CD14-positive monocyte (primary cell): ENCODE results near the gene CDH13. TPM values are rescaled to one million over a fixed set of nuclear protein-coding genes. Genes with fewer than 3 reads are reported as not detected.

Source experiments
- DNase-seq, 3 donors: peaks; one replicate each; pipeline ENCODE4 v3.0.0-alpha.2; 2011 to 2022
- H2AFZ ChIP-seq: 2 replicates; pipeline ENCODE4 v1.6.0; 2012; ENCODE audit warnings: mild to moderate bottlenecking, low read depth, low read length, inconsistent platforms; ENCODE audit not compliant: insufficient read depth, poor library complexity, severe bottlenecking
- H3K27ac ChIP-seq, 2 donors: 1 replicate in 1 of 2; 2 replicates in 1 of 2; pipeline ENCODE4 v1.5.1; 2012 to 2013; ENCODE audit warnings: low read length in 2 of 2, control low read depth in 1 of 2, inconsistent platforms in 1 of 2, low read depth in 1 of 2, mild to moderate bottlenecking in 1 of 2
- H3K27me3 ChIP-seq, 2 donors: one replicate each; pipeline versions ENCODE4 v1.6.0 to v1.6.1; 2011 to 2013; ENCODE audit warnings: low read length in 2 of 2; ENCODE audit not compliant: control insufficient read depth in 2 of 2, insufficient read depth in 2 of 2
- H3K36me3 ChIP-seq, 2 donors: replicated peaks in 1 of 2; 1 replicate in 1 of 2; 2 replicates in 1 of 2; pipeline versions ENCODE4 v1.5.1 to v1.6.1; 2012 to 2013; ENCODE audit warnings: low read length in 2 of 2, control low read depth in 1 of 2, inconsistent platforms in 1 of 2, mild to moderate bottlenecking in 1 of 2; ENCODE audit not compliant: insufficient read depth in 2 of 2, control insufficient read depth in 1 of 2
- H3K4me1 ChIP-seq, 2 donors: 1 replicate in 1 of 2; 2 replicates in 1 of 2; pipeline versions ENCODE4 v1.5.1 to v1.6.1; 2012 to 2013; ENCODE audit warnings: low read length in 2 of 2, control low read depth in 1 of 2, inconsistent platforms in 1 of 2, mild to moderate bottlenecking in 1 of 2, moderate library complexity in 1 of 2; ENCODE audit not compliant: insufficient read depth in 2 of 2, control insufficient read depth in 1 of 2
- H3K4me2 ChIP-seq: replicated peaks from 2 replicates; pipeline ENCODE3; 2012; ENCODE audit warnings: low read length, moderate library complexity, mild to moderate bottlenecking; ENCODE audit not compliant: poor library complexity, severe bottlenecking; ENCODE audit errors: extremely low read depth
- H3K4me3 ChIP-seq, 3 experiments: fragments of 200-600 bp in 1 of 3; sonication (generic) in 1 of 3; replicated peaks in 1 of 3; 1 replicate in 2 of 3; 2 replicates in 1 of 3; pipeline ENCODE4 v1.5.1; 2011 to 2013; ENCODE audit warnings: low read length in 3 of 3, mild to moderate bottlenecking in 3 of 3, control low read depth in 2 of 3, low read depth in 2 of 3, inconsistent platforms in 1 of 3, moderate library complexity in 1 of 3
- H3K79me2 ChIP-seq: 2 replicates; pipeline ENCODE4 v1.6.0; 2012; ENCODE audit warnings: mild to moderate bottlenecking, control low read depth, inconsistent platforms, low read length, moderate library complexity; ENCODE audit not compliant: insufficient read depth
- H3K9ac ChIP-seq: 2 replicates; pipeline ENCODE4 v1.6.0; 2017; ENCODE audit warnings: low read length, mild to moderate bottlenecking; ENCODE audit not compliant: insufficient read depth, poor library complexity, severe bottlenecking
- H3K9me3 ChIP-seq, 2 donors: replicated peaks in 1 of 2; 1 replicate in 1 of 2; 2 replicates in 1 of 2; pipeline versions ENCODE4 v1.5.1 to v1.6.1; 2012 to 2013; ENCODE audit warnings: low read length in 2 of 2, control low read depth in 1 of 2; ENCODE audit not compliant: control insufficient read depth in 1 of 2, insufficient read depth in 1 of 2
- H4K20me1 ChIP-seq: 2 replicates; pipeline ENCODE4 v1.6.0; 2012; ENCODE audit warnings: mild to moderate bottlenecking, low read length, control low read depth, moderate library complexity; ENCODE audit not compliant: insufficient read depth
- H3K27ac Mint-ChIP-seq, 7 donors: one replicate each; pipeline ENCODE4 v1.8.0; 2020; ENCODE audit warnings: mild to moderate bottlenecking in 7 of 7, mixed read lengths in 7 of 7, moderate library complexity in 6 of 7, inconsistent platforms in 2 of 7
- H3K27me3 Mint-ChIP-seq, 3 donors: one replicate each; pipeline ENCODE4 v1.8.0; 2021 to 2022; ENCODE audit warnings: low read depth in 3 of 3, mild to moderate bottlenecking in 3 of 3, mixed read lengths in 3 of 3, moderate library complexity in 3 of 3, inconsistent platforms in 1 of 3
- H3K36me3 Mint-ChIP-seq, 2 donors: one replicate each; pipeline ENCODE4 v1.8.0; 2020; ENCODE audit warnings: mixed read lengths in 2 of 2, inconsistent platforms in 1 of 2, mild to moderate bottlenecking in 1 of 2
- H3K4me1 Mint-ChIP-seq: one replicate; pipeline ENCODE4 v1.8.0; 2020; ENCODE audit warnings: mild to moderate bottlenecking, mixed read lengths
- H3K4me3 Mint-ChIP-seq, 2 donors: one replicate each; pipeline ENCODE4 v1.8.0; 2020; ENCODE audit warnings: mild to moderate bottlenecking in 2 of 2, mixed read lengths in 2 of 2, moderate library complexity in 1 of 2
- H3K9me3 Mint-ChIP-seq, 7 donors: one replicate each; pipeline ENCODE4 v1.8.0; 2020 to 2022; ENCODE audit warnings: mixed read lengths in 7 of 7, mild to moderate bottlenecking in 6 of 7, moderate library complexity in 6 of 7, inconsistent platforms in 2 of 7
- CTCF ChIP-seq: fragments of 200-600 bp; IDR thresholded peaks from one replicate; pipeline ENCODE4 v1.8.0; 2022; ENCODE audit warnings: antibody characterized with exemption, mild to moderate bottlenecking
- WGBS: methylation state at CpG from one replicate; pipeline ENCODE4 v1.1.5; 2013; ENCODE audit warnings: missing lambda C conversion rate; ENCODE audit not compliant: insufficient coverage; 5-methylcytosine and 5-hydroxymethylcytosine counted together
- intact Hi-C, 2 donors: fragments of 100-400 bp; cut with micrococcal nuclease; formaldehyde crosslinking; loops; one replicate each; pipeline versions ENCODE4 v1.15.0 to v1.15.1; 2023
- polyA plus RNA-seq, 3 donors: library from polyadenylated mRNA; depleted of rRNA in 1 of 3; unstranded in 2 of 3; stranded (reverse) in 1 of 3; fragments of 300-500 nt in 2 of 3; fragments of >200 nt in 1 of 3; fragmentation: Illumina TruSeq in 2 of 3; gene quantifications; 1 replicate in 2 of 3; 2 replicates in 1 of 3; pipeline ENCODE4 v1.2.3, GENCODE V29; 2012 to 2021

The CDH13 gene
- polyA plus RNA-seq, 3 donors = 0.13 to 0.19 TPM; not detected in 1

- 93% methylated on average over 5 of the region's 5 CpGs for WGBS
- H3K4me3 Mint-ChIP-seq = no peak overlapping the region
- TF ChIP-seq CTCF = no peak
- Histone ChIP-seq H3K79me2 (no peaks in the 10 kb centered on the region), H2AFZ (no peak overlapping the region), H4K20me1 (no peaks in the 10 kb centered on the region), H3K4me2 (no peak overlapping the region), H3K9ac (no peak overlapping the region), H3K4me3 (no peak overlapping the region), H3K4me1 (no peaks in the 10 kb centered on the region), H3K9me3 (no peaks in the 10 kb centered on the region), H3K27me3 (peaks cover 0 to 4% of the 10 kb centered on the region in 2 donors), H3K36me3 (no peaks in the 10 kb centered on the region), H3K27ac (no peak overlapping the region)
- peaks cover 14 to 32% (median 26%) of the 10 kb centered on the region in 3 donors for H3K27me3 Mint-ChIP-seq
- H3K27ac Mint-ChIP-seq = no peak overlapping the region
- H3K36me3 Mint-ChIP-seq = no peaks in the 10 kb centered on the region
- no peaks in the 10 kb centered on the region for H3K4me1 Mint-ChIP-seq
- peaks cover 0 to 9% (median 2%) of the 10 kb centered on the region in 7 donors for H3K9me3 Mint-ChIP-seq
- intact Hi-C loops = no loop called here
- no peak for DNase-seq
Observed at GRCh38 chr16:83145297-83145696, 518.5 kb downstream of the CDH13 start.

DNA sequence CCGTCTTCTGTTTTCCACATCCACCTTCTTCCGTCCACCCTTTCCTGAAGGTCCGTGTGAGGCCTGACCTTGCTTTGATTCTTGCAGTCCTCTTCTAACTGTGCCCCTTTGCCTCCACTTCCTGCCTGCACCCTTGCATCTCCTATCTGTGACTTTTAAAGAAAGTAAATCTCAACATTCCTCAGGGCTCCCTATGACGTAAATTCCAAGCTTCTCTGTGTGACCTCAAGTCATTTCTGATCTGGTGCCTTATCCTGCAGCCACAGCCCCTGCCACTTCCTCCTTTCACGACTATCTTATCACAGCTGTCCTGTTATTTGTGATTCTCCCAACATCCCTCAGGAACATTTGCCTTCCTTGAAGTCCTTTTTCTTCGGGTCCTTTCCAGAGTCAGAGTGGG is 520.5 kb downstream of the CDH13 start:
- Mint-ChIP-seq H3K27ac (no peak overlapping the region), H3K36me3 (no peaks in the 10 kb centered on the region), H3K9me3 (peaks cover 0 to 6% (median 2%) of the 10 kb centered on the region in 7 donors), H3K4me3 (no peak overlapping the region), H3K4me1 (no peaks in the 10 kb centered on the region), H3K27me3 (peaks cover 12 to 22% (median 15%) of the 10 kb centered on the region in 3 donors)
- intact Hi-C loops = no loop called here
- Histone ChIP-seq H3K79me2 (no peaks in the 10 kb centered on the region), H3K27me3 (peaks cover 0 to 4% of the 10 kb centered on the region in 2 donors), H3K27ac (no peak overlapping the region), H3K4me1 (no peaks in the 10 kb centered on the region), H3K9me3 (peaks cover 0 to 3% of the 10 kb centered on the region in 2 donors), H3K4me2 (no peak overlapping the region), H2AFZ (no peak overlapping the region), H3K4me3 (no peak overlapping the region), H3K9ac (no peak overlapping the region), H4K20me1 (no peaks in the 10 kb centered on the region), H3K36me3 (no peaks in the 10 kb centered on the region)
- 28% methylated on average over 5 of the region's 6 CpGs for WGBS
- TF ChIP-seq CTCF = no peak
- DNase-seq = no peak
